HL-60 (cell line): ENCODE data around the gene SLC16A12.

Experiments used
- DNase-seq, 2 experiments: peaks; one replicate each; pipeline ENCODE4 v3.0.0-alpha.2; 2010 to 2020; ENCODE audit warnings: low read depth in 1 of 2, low spot score in 1 of 2
- H3K27ac ChIP-seq: fragments of 250-450 bp; sonication (Bioruptor Pico); replicated peaks from 2 replicates; pipeline ENCODE4 v1.5.1; 2020; ENCODE audit warnings: mild to moderate bottlenecking, moderate library complexity
- H3K27me3 ChIP-seq: fragments of 250-450 bp; sonication (Bioruptor Pico); 2 replicates; pipeline ENCODE4 v1.5.1; 2021; ENCODE audit warnings: mild to moderate bottlenecking, moderate library complexity; ENCODE audit not compliant: insufficient read depth, poor library complexity, severe bottlenecking
- H3K4me3 ChIP-seq: replicated peaks from 2 replicates; pipeline ENCODE4 v1.5.1; 2011; ENCODE audit warnings: mild to moderate bottlenecking, control low read depth, low read length; ENCODE audit not compliant: insufficient read depth
- GABPA ChIP-seq: IDR thresholded peaks from 2 replicates; pipeline ENCODE4 v1.6.1; 2012; ENCODE audit warnings: low read depth
- POLR2AphosphoS5 ChIP-seq: IDR thresholded peaks from 2 replicates; pipeline ENCODE4 v1.6.1; 2012; ENCODE audit warnings: low read depth
- SPI1 ChIP-seq: IDR thresholded peaks from 2 replicates; pipeline ENCODE4 v1.6.1; 2012; ENCODE audit warnings: low read depth, mild to moderate bottlenecking, borderline replicate concordance
- TF ChIP-seq, protein P1 (sequence below): IDR thresholded peaks from one replicate; pipeline ENCODE4 v1.5.1; 2011; ENCODE audit warnings: low read length, control low read depth, inconsistent platforms; ENCODE audit not compliant: insufficient read depth
- TF ChIP-seq, protein P2 (sequence below): IDR thresholded peaks from 2 replicates; pipeline ENCODE4 v1.6.1; 2012; ENCODE audit warnings: low read depth; ENCODE audit not compliant: insufficient replicate concordance

SLC16A12 gene

DNA sequence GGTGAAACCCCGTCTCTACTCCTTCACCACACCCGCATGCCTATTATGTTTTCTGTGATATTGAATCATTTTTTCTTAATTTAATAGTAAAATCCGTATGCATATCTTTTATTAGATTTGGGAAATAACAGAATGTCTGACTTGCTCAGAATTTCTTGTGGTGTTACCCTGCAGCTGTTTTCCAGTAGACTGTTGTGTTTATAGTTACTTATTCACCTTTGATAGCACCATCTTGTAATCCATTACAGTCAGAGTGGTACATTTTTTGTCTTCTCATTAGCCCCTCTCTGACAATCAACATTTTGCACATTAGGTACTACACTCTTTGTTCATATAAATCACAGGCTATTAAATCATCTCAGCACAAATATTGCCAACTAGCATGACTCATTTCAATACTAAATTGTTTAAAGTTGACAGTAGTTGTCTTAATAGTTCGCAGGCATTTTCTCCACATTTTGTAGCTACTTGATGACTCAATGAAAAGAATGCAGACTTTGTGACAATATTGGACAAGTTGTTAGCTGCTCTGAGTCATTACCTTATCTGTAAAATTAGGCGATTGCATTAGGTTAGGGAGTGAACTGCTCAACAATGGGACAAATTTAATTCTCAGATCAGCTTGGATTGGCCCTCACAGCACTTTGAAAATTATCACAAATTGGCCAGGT, 17.8 kb upstream of the SLC16A12 start:
- no peak for DNase-seq

DNA sequence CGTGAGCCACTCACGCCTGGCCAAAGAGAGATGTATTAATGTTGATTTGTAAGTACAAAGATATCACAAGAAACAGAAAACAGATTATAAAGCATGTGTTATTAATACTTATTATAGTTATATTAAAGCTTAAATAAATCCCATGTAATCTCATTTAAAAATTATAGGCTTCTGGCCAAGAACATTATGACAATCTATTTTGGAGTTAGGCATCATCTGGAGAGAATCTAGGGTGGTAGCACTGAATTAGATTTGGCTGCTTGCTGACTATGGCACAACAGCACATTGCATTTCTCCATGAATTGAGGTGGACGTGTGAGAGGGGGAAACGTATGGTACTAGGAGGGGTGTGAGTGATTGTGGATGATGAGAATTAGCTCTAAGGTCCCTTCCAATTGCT, 16.8 kb upstream of the SLC16A12 start:
- H3K4me3 ChIP-seq, result no peak overlapping the region
- no peak overlapping the region for H3K27ac ChIP-seq
- DNase-seq, result no peak
- TF ChIP-seq POLR2AphosphoS5 (no peak), GABPA (no peak), SPI1 (no peak)
- TF ChIP-seq, protein P1, sequence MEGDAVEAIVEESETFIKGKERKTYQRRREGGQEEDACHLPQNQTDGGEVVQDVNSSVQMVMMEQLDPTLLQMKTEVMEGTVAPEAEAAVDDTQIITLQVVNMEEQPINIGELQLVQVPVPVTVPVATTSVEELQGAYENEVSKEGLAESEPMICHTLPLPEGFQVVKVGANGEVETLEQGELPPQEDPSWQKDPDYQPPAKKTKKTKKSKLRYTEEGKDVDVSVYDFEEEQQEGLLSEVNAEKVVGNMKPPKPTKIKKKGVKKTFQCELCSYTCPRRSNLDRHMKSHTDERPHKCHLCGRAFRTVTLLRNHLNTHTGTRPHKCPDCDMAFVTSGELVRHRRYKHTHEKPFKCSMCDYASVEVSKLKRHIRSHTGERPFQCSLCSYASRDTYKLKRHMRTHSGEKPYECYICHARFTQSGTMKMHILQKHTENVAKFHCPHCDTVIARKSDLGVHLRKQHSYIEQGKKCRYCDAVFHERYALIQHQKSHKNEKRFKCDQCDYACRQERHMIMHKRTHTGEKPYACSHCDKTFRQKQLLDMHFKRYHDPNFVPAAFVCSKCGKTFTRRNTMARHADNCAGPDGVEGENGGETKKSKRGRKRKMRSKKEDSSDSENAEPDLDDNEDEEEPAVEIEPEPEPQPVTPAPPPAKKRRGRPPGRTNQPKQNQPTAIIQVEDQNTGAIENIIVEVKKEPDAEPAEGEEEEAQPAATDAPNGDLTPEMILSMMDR, result no peak
- TF ChIP-seq, protein P2, sequence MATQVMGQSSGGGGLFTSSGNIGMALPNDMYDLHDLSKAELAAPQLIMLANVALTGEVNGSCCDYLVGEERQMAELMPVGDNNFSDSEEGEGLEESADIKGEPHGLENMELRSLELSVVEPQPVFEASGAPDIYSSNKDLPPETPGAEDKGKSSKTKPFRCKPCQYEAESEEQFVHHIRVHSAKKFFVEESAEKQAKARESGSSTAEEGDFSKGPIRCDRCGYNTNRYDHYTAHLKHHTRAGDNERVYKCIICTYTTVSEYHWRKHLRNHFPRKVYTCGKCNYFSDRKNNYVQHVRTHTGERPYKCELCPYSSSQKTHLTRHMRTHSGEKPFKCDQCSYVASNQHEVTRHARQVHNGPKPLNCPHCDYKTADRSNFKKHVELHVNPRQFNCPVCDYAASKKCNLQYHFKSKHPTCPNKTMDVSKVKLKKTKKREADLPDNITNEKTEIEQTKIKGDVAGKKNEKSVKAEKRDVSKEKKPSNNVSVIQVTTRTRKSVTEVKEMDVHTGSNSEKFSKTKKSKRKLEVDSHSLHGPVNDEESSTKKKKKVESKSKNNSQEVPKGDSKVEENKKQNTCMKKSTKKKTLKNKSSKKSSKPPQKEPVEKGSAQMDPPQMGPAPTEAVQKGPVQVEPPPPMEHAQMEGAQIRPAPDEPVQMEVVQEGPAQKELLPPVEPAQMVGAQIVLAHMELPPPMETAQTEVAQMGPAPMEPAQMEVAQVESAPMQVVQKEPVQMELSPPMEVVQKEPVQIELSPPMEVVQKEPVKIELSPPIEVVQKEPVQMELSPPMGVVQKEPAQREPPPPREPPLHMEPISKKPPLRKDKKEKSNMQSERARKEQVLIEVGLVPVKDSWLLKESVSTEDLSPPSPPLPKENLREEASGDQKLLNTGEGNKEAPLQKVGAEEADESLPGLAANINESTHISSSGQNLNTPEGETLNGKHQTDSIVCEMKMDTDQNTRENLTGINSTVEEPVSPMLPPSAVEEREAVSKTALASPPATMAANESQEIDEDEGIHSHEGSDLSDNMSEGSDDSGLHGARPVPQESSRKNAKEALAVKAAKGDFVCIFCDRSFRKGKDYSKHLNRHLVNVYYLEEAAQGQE, result no peak
- no peaks in the 10 kb centered on the region for H3K27me3 ChIP-seq

More for the DNA sequence above, 17.8 kb upstream of the SLC16A12 start:
- TF ChIP-seq GABPA (no peak), SPI1 (no peak), POLR2AphosphoS5 (no peak)
- TF ChIP-seq, protein P1, result no peak
- H3K4me3 ChIP-seq, result no peak overlapping the region
- H3K27ac ChIP-seq, result no peak overlapping the region
- H3K27me3 ChIP-seq, result no peaks in the 10 kb centered on the region

DNA sequence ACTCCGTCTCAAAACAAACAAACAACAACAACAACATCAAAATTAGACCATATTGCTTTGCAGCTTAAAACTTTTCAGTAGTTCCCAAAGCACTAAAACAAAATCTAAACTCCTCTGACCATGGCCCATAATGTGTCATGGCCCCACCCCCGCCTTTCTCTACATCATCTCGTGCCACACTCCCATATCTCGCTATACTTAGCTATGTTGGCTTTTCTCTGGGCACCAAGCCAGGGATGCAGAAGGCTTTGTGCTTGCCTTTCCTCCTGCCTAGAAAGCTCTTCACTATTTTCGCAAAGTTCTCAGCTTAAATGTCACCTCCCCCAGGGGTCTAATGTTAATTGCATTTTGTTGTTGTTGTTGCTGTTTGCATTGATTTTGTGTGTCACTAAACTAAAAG, 15.1 kb upstream of the SLC16A12 start:
- Histone ChIP-seq H3K4me3 (no peak overlapping the region), H3K27me3 (no peaks in the 10 kb centered on the region), H3K27ac (no peak overlapping the region)
- DNase-seq, result no peak
- no peak for TF ChIP-seq SPI1
- no peak for TF ChIP-seq GABPA
- no peak for TF ChIP-seq POLR2AphosphoS5
- TF ChIP-seq, protein P1, result no peak
- TF ChIP-seq, protein P2, result no peak

DNA sequence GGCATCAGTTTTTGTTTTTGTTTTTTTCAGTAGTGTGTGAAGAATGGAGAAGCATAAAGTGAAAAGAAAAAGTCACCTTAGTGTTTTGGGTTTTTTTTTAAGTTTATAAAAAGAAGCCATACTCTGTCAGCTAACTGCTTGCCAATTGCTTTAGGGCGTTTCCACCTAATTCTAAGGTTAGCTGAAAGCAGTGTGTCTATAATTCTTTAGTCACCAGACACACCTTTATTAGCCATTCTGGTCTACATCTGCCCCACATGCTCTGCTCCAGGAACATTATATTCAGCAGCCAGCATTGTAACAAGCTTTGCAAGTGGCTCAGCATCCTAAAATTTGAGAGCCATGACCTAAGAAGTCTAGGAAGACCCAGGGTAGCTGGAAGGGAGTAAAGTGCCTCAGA, 14.1 kb upstream of the SLC16A12 start:
- H3K4me3 ChIP-seq, result no peak overlapping the region
- TF ChIP-seq POLR2AphosphoS5 (no peak), SPI1 (no peak), GABPA (no peak)
- TF ChIP-seq, protein P2, result no peak
- TF ChIP-seq, protein P1, result no peak
- DNase-seq, result no peak
- H3K27me3 ChIP-seq, result no peaks in the 10 kb centered on the region
- H3K27ac ChIP-seq, result no peak overlapping the region
